HepG2 (cell line): ENCODE data around the gene RETN. TPM values are rescaled to one million over a fixed set of nuclear protein-coding genes. Genes with fewer than 3 reads are reported as not detected.

ENCODE experiments used
- ATM ChIP-seq: fragments of 450-650 bp; IDR thresholded peaks from 2 replicates; pipeline ENCODE4 v1.7.1; 2017; ENCODE audit warnings: mild to moderate bottlenecking, borderline replicate concordance
- BATF2 ChIP-seq: sonication (generic); formaldehyde crosslinking; IDR thresholded peaks from 2 replicates; pipeline ENCODE4 v1.8.0; 2022; ENCODE audit warnings: mild to moderate bottlenecking, missing genetic modification reagents, moderate library complexity
- BHLHE40 ChIP-seq: IDR thresholded peaks from 2 replicates; pipeline ENCODE4 v1.6.1; 2011; ENCODE audit warnings: low read length, improper control_type of control experiment
- FOXA3 ChIP-seq: IDR thresholded peaks from 2 replicates; pipeline ENCODE4 v1.6.1; 2016; ENCODE audit warnings: missing genetic modification reagents, missing compliant biosample characterization
- HIVEP1 ChIP-seq: sonication (generic); formaldehyde crosslinking; IDR thresholded peaks from 2 replicates; pipeline ENCODE4 v1.4.0; 2020; ENCODE audit warnings: mild to moderate bottlenecking, missing genetic modification reagents
- HOMEZ ChIP-seq: IDR thresholded peaks from 2 replicates; pipeline ENCODE4 v1.6.1; 2016; ENCODE audit warnings: low read depth
- JDP2 ChIP-seq: sonication (generic); formaldehyde crosslinking; IDR thresholded peaks from 2 replicates; pipeline ENCODE4 v1.8.1; 2022; ENCODE audit warnings: missing genetic modification reagents, borderline replicate concordance
- MAZ ChIP-seq, 2 experiments: sonication (generic) in 1 of 2; formaldehyde crosslinking in 1 of 2; IDR thresholded peaks; 2 replicates each; pipeline versions ENCODE4 v1.5.0 to v1.6.1; 2012 to 2020; ENCODE audit warnings: low read depth in 2 of 2, mild to moderate bottlenecking in 2 of 2, borderline replicate concordance in 1 of 2, improper control_type of control experiment in 1 of 2, low read length in 1 of 2, missing genetic modification reagents in 1 of 2, moderate library complexity in 1 of 2
- NCOA1 ChIP-seq: sonication (generic); formaldehyde crosslinking; IDR thresholded peaks from 2 replicates; pipeline ENCODE4 v1.9.0; 2021; ENCODE audit warnings: missing genetic modification reagents
- NR2F6 ChIP-seq, 2 experiments: IDR thresholded peaks; 2 replicates each; pipeline ENCODE4 v1.6.1; 2016; ENCODE audit warnings: antibody characterized with exemption in 1 of 2, mild to moderate bottlenecking in 1 of 2
- PBX2 ChIP-seq: IDR thresholded peaks from 2 replicates; pipeline ENCODE4 v1.6.1; 2016; ENCODE audit warnings: control low read depth
- PITX1 ChIP-seq: sonication (generic); formaldehyde crosslinking; IDR thresholded peaks from 2 replicates; pipeline ENCODE4 v1.5.1; 2020; ENCODE audit warnings: mild to moderate bottlenecking, missing genetic modification reagents
- PRMT3 ChIP-seq: sonication (generic); formaldehyde crosslinking; IDR thresholded peaks from 2 replicates; pipeline ENCODE4 v1.8.1; 2022; ENCODE audit warnings: low read depth, mild to moderate bottlenecking, moderate library complexity, missing genetic modification reagents, borderline replicate concordance
- SIX4 ChIP-seq: sonication (generic); formaldehyde crosslinking; IDR thresholded peaks from 2 replicates; pipeline ENCODE4 v1.4.0; 2020; ENCODE audit warnings: missing genetic modification reagents
- SMARCE1 ChIP-seq: fragments of 450-650 bp; IDR thresholded peaks from 2 replicates; pipeline ENCODE4 v1.6.1; 2017; ENCODE audit warnings: borderline replicate concordance
- SP4 ChIP-seq: sonication (generic); formaldehyde crosslinking; IDR thresholded peaks from 2 replicates; pipeline ENCODE4 v1.8.1; 2023; ENCODE audit warnings: mild to moderate bottlenecking, missing genetic modification reagents
- TBX3 ChIP-seq: fragments of 450-650 bp; IDR thresholded peaks from 2 replicates; pipeline ENCODE4 v1.6.1; 2017; ENCODE audit warnings: antibody characterized with exemption, mild to moderate bottlenecking, inconsistent platforms, borderline replicate concordance
- ZNF331 ChIP-seq: sonication (generic); formaldehyde crosslinking; IDR thresholded peaks from 2 replicates; pipeline ENCODE4 v1.4.0; 2020; ENCODE audit warnings: missing genetic modification reagents
- ZNF558 ChIP-seq: sonication (generic); formaldehyde crosslinking; IDR thresholded peaks from 2 replicates; pipeline ENCODE4 v1.9.0; 2022; ENCODE audit warnings: mild to moderate bottlenecking, missing genetic modification reagents, borderline replicate concordance
- ZSCAN29 ChIP-seq: sonication (generic); formaldehyde crosslinking; conservative IDR thresholded peaks from 2 replicates; pipeline ENCODE4 v1.4.0; 2020; ENCODE audit warnings: mild to moderate bottlenecking, missing genetic modification reagents
- polyA plus RNA-seq, 8 experiments: library from polyadenylated mRNA; depleted of rRNA in 3 of 8; stranded (reverse) in 7 of 8; unstranded in 1 of 8; fragments of >200 nt; fragmentation: Illumina TruSeq in 4 of 8; extraction: Trizol in 4 of 8; gene quantifications; 2 replicates each; pipeline versions ENCODE4 v1.2.1 to v1.2.3, GENCODE V29; 2011 to 2016; ENCODE audit warnings: low read depth in 4 of 8, missing spikeins in 1 of 8, mixed read lengths in 1 of 8; ENCODE audit not compliant: insufficient read depth in 1 of 8
- total RNA-seq, 5 experiments: library from RNA; depleted of rRNA; stranded (reverse); fragments of >200 nt; fragmentation: Illumina TruSeq; extraction: Trizol; gene quantifications; 2 replicates each; pipeline ENCODE4 v1.2.3, GENCODE V29; 2016; ENCODE audit warnings: low read depth in 1 of 5
- TF ChIP-seq, protein P1 (sequence below): sonication (generic); formaldehyde crosslinking; conservative IDR thresholded peaks from 2 replicates; pipeline ENCODE4 v1.8.0; 2022; ENCODE audit warnings: missing genetic modification reagents
- TF ChIP-seq, protein P2 (sequence below): sonication (generic); formaldehyde crosslinking; IDR thresholded peaks from 2 replicates; pipeline ENCODE4 v1.5.1; 2020; ENCODE audit warnings: missing genetic modification reagents, mild to moderate bottlenecking, borderline replicate concordance

RETN gene
- total and polyA plus RNA-seq, 2 of the 13 experiments (the other 11 are each of a cell fraction or from before 2014, with no cell fraction given): not detected

- TF ChIP-seq HOMEZ (CRISPR knock-in tag) (no peak), NCOA1 (CRISPR knock-in tag) (no peak), ZNF558 (CRISPR knock-in tag) (0 out of 2 replicates have a peak, but pooled peaks have one; percentile 69), HIVEP1 (0 out of 2 replicates have a peak, but pooled peaks have one; percentile 23), TBX3 (peak; percentile 54; the same call in 1 of the 2 replicates), ZSCAN29 (CRISPR knock-in tag) (no peak), PBX2 (CRISPR knock-in tag) (peak; percentile 98), JDP2 (CRISPR knock-in tag) (no peak), BATF2 (CRISPR knock-in tag) (no peak), NR2F6 (IDR thresholded peaks at IDR 0.05) (no peak), NR2F6 (CRISPR knock-in tag; IDR thresholded peaks at IDR 0.05) (no peak), PRMT3 (CRISPR knock-in tag) (no peak), SIX4 (no peak), ATM (no peak), ZNF331 (CRISPR knock-in tag) (peak; percentile 13; the same call in 1 of the 2 replicates), MAZ (IDR thresholded peaks at IDR 0.05; ENCODE audit: borderline replicate concordance, low read depth, low read length) (0 out of 2 replicates have a peak, but pooled peaks have one; percentile 34), MAZ (CRISPR knock-in tag; IDR thresholded peaks at IDR 0.05; ENCODE audit: low read depth) (peak; percentile 71; the same call in 1 of the 2 replicates), PITX1 (CRISPR knock-in tag) (peak; percentile 91; the same call in 1 of the 2 replicates), SMARCE1 (no peak), SP4 (CRISPR knock-in tag) (peak; percentile 91), FOXA3 (peak; percentile 79), BHLHE40 (no peak)
- TF ChIP-seq, protein P1, sequence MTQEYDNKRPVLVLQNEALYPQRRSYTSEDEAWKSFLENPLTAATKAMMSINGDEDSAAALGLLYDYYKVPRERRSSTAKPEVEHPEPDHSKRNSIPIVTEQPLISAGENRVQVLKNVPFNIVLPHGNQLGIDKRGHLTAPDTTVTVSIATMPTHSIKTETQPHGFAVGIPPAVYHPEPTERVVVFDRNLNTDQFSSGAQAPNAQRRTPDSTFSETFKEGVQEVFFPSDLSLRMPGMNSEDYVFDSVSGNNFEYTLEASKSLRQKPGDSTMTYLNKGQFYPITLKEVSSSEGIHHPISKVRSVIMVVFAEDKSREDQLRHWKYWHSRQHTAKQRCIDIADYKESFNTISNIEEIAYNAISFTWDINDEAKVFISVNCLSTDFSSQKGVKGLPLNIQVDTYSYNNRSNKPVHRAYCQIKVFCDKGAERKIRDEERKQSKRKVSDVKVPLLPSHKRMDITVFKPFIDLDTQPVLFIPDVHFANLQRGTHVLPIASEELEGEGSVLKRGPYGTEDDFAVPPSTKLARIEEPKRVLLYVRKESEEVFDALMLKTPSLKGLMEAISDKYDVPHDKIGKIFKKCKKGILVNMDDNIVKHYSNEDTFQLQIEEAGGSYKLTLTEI (CRISPR knock-in tag): no peak
- TF ChIP-seq, protein P2, sequence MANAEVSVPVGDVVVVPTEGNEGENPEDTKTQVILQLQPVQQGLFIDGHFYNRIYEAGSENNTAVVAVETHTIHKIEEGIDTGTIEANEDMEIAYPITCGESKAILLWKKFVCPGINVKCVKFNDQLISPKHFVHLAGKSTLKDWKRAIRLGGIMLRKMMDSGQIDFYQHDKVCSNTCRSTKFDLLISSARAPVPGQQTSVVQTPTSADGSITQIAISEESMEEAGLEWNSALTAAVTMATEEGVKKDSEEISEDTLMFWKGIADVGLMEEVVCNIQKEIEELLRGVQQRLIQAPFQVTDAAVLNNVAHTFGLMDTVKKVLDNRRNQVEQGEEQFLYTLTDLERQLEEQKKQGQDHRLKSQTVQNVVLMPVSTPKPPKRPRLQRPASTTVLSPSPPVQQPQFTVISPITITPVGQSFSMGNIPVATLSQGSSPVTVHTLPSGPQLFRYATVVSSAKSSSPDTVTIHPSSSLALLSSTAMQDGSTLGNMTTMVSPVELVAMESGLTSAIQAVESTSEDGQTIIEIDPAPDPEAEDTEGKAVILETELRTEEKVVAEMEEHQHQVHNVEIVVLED (CRISPR knock-in tag): peak; percentile 90
Observed at GRCh38 chr19:7629347-7630054, 39.3 kb upstream of the RETN start, which contains the start of the genes PET100 and XAB2 (continued).
